Measurements from ENCODE around the gene MS4A4A. TPM values are rescaled to one million over a fixed set of nuclear protein-coding genes. Genes with fewer than 3 reads are reported as not detected.

Gene MS4A4A
- total RNA-seq, 2 donors from 2014 or later, result not detected

DNA sequence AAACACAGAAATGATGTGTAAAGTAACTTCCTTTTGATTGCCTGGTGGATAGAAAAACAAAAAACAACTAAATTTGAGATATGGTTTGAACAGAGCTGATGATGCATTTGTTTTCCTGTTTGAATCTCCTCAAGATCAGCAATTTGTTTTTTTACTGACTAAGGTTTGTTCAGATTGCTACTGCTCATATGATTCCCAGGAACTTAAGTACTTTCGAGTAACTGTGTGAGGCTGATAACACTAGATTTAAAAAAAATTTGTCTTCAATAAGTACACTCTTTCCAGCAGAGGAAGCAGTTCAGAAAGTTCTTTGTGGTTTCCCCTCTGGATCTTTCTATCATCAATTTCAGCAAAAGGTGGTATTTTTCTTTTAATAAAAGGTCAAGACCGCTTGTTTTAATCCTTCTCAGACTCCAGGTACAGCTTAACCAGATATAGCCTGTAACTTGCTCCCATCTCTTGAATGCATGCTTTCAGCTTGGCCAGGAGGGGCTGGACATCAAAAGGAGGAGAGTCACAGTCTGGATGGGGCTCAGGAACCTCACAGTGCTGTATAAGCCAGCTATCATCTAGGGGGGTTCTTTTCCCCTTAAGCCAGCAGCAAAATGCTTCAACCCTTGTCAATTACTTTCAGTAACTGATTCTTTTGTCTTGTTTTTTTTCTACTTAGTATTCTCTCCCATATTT is 34.3 kb downstream of the MS4A4A start:
- Mint-ChIP-seq H3K27ac (no peak overlapping the region), H3K4me1 (ENCODE audit: low read depth in 2 of 2) (no peaks in the 10 kb centered on the region), H3K4me3 (no peak overlapping the region), H3K9me3 (peaks cover 8% of the 10 kb centered on the region), H3K36me3 (peaks cover 4% of the 10 kb centered on the region), H3K27me3 (peaks cover 8 to 12% of the 10 kb centered on the region in 2 donors)
- no peak for ATAC-seq
- DNase-seq (ENCODE audit: low spot score), result no peak

DNA sequence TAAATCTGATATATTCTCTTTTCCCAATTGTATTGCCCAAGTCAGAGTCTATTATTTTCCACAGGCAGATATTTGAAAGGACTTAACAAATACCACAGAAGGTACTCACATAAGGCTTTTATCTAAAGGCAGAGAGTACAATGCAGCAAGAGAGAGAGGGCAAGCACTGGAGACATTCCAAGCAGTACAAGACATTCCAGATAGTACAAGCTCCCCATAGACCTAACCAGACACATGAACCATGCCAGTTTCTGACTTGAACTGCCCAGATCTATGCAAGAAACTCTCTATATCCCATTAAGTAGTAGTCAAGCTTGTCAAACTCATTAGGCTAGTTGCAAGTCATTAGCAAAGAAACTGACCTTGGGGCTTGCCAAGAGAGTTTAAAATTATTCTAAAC is 35.4 kb downstream of the MS4A4A start:
- no peak for DNase-seq (ENCODE audit: low spot score)
- H3K9me3 Mint-ChIP-seq, result peaks cover 9% of the 10 kb centered on the region
- no peak overlapping the region for H3K4me3 Mint-ChIP-seq
- H3K36me3 Mint-ChIP-seq, result peaks cover 13% of the 10 kb centered on the region
- H3K27ac Mint-ChIP-seq, result no peak overlapping the region
- no peaks in the 10 kb centered on the region for H3K4me1 Mint-ChIP-seq (ENCODE audit: low read depth in 2 of 2)
- peaks cover 3 to 20% of the 10 kb centered on the region in 2 donors for H3K27me3 Mint-ChIP-seq
- ATAC-seq, result no peak

- Mint-ChIP-seq H3K9me3 (peaks cover 9% of the 10 kb centered on the region), H3K36me3 (peaks cover 17% of the 10 kb centered on the region), H3K27ac (no peak overlapping the region), H3K27me3 (peaks cover 3 to 25% of the 10 kb centered on the region in 2 donors), H3K4me1 (ENCODE audit: low read depth in 2 of 2) (no peaks in the 10 kb centered on the region), H3K4me3 (no peak overlapping the region)
- ATAC-seq, result no peak
- DNase-seq (ENCODE audit: low spot score), result no peak
Observed at GRCh38 chr11:60316317-60316716, 35.9 kb downstream of the MS4A4A start.

DNA sequence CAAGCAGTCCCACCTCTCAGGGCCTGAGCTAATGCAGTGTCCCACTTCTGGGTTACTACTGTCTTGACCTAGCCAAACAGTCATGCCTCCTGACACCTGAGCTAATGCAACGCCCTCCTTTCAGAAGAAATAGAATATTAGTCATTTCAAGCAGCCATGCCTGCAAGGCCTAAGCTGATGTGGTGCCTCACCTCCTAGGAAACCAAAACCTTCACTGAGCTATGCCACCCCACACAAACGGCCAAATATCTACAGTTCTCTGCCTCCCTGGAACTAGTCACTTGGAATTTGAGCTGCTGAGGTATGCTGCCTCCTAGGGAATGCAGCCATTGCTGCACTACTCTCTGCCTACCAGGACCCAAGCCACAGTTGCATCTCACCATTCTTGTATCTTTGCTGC is 38.3 kb downstream of the MS4A4A start:
- ATAC-seq (peak in 1 of 2 donors; percentile 13), DNase-seq (ENCODE audit: low spot score) (no peak)
- Mint-ChIP-seq H3K27me3 (peaks cover 3 to 48% of the 10 kb centered on the region in 2 donors), H3K4me1 (ENCODE audit: low read depth in 2 of 2) (no peaks in the 10 kb centered on the region), H3K4me3 (no peak overlapping the region), H3K9me3 (peaks cover 9% of the 10 kb centered on the region), H3K36me3 (peaks cover 20% of the 10 kb centered on the region), H3K27ac (no peak overlapping the region)

DNA sequence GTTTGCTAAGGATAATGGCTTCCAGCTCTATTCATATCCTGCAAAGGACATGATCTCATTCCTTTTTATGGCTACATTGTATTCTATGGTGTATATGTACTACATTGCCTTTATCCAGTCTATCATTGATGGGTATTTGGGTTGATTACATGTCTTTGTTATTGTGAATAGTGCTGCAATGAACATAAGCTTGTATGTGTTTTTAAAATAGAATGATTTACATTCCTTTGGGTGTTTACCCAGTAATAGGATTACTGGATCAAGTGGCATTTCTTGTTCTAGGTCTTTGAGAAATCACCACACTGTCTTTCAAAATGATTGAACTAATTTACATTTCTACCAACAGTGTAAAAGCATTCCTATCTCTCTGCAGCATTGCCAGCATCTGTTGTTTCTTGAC is 40.6 kb downstream of the MS4A4A start:
- Mint-ChIP-seq H3K9me3 (peaks cover 9% of the 10 kb centered on the region), H3K4me1 (ENCODE audit: low read depth in 2 of 2) (no peaks in the 10 kb centered on the region), H3K4me3 (no peak overlapping the region), H3K36me3 (peaks cover 20% of the 10 kb centered on the region), H3K27me3 (peaks cover 5 to 61% of the 10 kb centered on the region in 2 donors), H3K27ac (no peak overlapping the region)
- DNase-seq (ENCODE audit: low spot score) (no peak), ATAC-seq (no peak)

- peaks cover 5 to 30% of the 10 kb centered on the region in 2 donors for H3K27me3 Mint-ChIP-seq
- DNase-seq (ENCODE audit: low spot score) (no peak), ATAC-seq (no peak)
- H3K36me3 Mint-ChIP-seq, result no peaks in the 10 kb centered on the region
- no peak within 1 kb of the TSS for H3K4me3 Mint-ChIP-seq
- no peaks in the 10 kb centered on the region for H3K4me1 Mint-ChIP-seq (ENCODE audit: low read depth in 2 of 2)
- no peak within 1 kb of the TSS for H3K27ac Mint-ChIP-seq
- H3K9me3 Mint-ChIP-seq, result no peaks in the 10 kb centered on the region
Observed at GRCh38 chr11:60326955-60327354, 46.5 kb downstream of the MS4A4A start, which contains the start of gene MS4A6E. Gene MS4A6E, plus strand, starts transcription at chr11:60327255. Its CDS starts 7,641 bp downstream, at chr11:60334896.

- Mint-ChIP-seq H3K36me3 (no peaks in the 10 kb centered on the region), H3K27me3 (peaks cover 7 to 29% of the 10 kb centered on the region in 2 donors), H3K4me3 (no peak overlapping the region), H3K27ac (no peak overlapping the region), H3K9me3 (no peaks in the 10 kb centered on the region), H3K4me1 (ENCODE audit: low read depth in 2 of 2) (no peaks in the 10 kb centered on the region)
- ATAC-seq, result no peak
- DNase-seq (ENCODE audit: low spot score), result no peak
Observed at GRCh38 chr11:60328460-60328859, 48.0 kb downstream of the MS4A4A start.

- H3K4me3 Mint-ChIP-seq, result no peak overlapping the region
- no peak for ATAC-seq
- no peak overlapping the region for H3K27ac Mint-ChIP-seq
- no peak for DNase-seq (ENCODE audit: low spot score)
- peaks cover 2 to 18% of the 10 kb centered on the region in 2 donors for H3K27me3 Mint-ChIP-seq
- no peaks in the 10 kb centered on the region for H3K9me3 Mint-ChIP-seq
- peaks cover 0 to 2% of the 10 kb centered on the region in 2 donors for H3K4me1 Mint-ChIP-seq (ENCODE audit: low read depth in 2 of 2)
- H3K36me3 Mint-ChIP-seq, result no peaks in the 10 kb centered on the region
Observed at GRCh38 chr11:60332846-60333245, 52.4 kb downstream of the MS4A4A start.

- Mint-ChIP-seq H3K27ac (no peak overlapping the region), H3K36me3 (no peaks in the 10 kb centered on the region), H3K4me3 (no peak overlapping the region), H3K4me1 (ENCODE audit: low read depth in 2 of 2) (peaks cover 0 to 7% of the 10 kb centered on the region in 2 donors), H3K9me3 (no peaks in the 10 kb centered on the region), H3K27me3 (peaks cover 7 to 25% of the 10 kb centered on the region in 2 donors)
- peak in 1 of 2 donors; percentile 69 for ATAC-seq
- no peak for DNase-seq (ENCODE audit: low spot score)
Observed at GRCh38 chr11:60334005-60334620, 53.6 kb downstream of the MS4A4A start.

- DNase-seq (ENCODE audit: low spot score), result no peak
- Mint-ChIP-seq H3K9me3 (no peaks in the 10 kb centered on the region), H3K27me3 (peaks cover 13 to 31% of the 10 kb centered on the region in 2 donors), H3K4me3 (no peak overlapping the region), H3K36me3 (no peaks in the 10 kb centered on the region), H3K4me1 (ENCODE audit: low read depth in 2 of 2) (peaks cover 0 to 7% of the 10 kb centered on the region in 2 donors), H3K27ac (no peak overlapping the region)
- no peak for ATAC-seq
Observed at GRCh38 chr11:60336767-60337391, 56.4 kb downstream of the MS4A4A start.

GRCh38 chr11:60338053-60338452 is 57.6 kb downstream of the MS4A4A start:
- Mint-ChIP-seq H3K4me3 (no peak overlapping the region), H3K27me3 (peaks cover 16 to 28% of the 10 kb centered on the region in 2 donors), H3K36me3 (no peaks in the 10 kb centered on the region), H3K27ac (no peak overlapping the region), H3K9me3 (no peaks in the 10 kb centered on the region), H3K4me1 (ENCODE audit: low read depth in 2 of 2) (peaks cover 0 to 7% of the 10 kb centered on the region in 2 donors)
- no peak for ATAC-seq
- DNase-seq (ENCODE audit: low spot score), result no peak

DNA sequence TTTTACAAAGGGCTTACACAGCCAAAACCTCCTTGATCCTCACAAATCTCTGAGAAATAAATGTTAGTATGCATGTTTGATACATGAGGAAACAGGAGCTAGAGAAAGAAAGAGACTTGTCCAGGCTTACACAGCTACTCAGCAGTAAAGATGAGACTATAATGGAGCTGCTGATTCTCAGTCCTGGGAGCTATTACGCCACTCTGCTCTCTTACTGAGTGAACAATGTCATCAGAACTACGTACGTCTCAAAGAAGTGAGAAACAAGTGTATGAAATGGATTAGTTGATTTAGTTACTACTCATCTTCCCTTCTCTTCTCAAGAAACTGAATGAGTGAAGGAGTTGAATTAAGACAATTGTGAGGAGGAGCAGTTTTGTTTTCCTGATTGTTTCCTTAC is 58.9 kb downstream of the MS4A4A start:
- Mint-ChIP-seq H3K4me1 (ENCODE audit: low read depth in 2 of 2) (peaks cover 0 to 7% of the 10 kb centered on the region in 2 donors), H3K27me3 (peaks cover 21 to 31% of the 10 kb centered on the region in 2 donors), H3K36me3 (no peaks in the 10 kb centered on the region), H3K9me3 (no peaks in the 10 kb centered on the region), H3K27ac (no peak overlapping the region), H3K4me3 (no peak overlapping the region)
- ATAC-seq (no peak), DNase-seq (ENCODE audit: low spot score) (no peak)

DNA sequence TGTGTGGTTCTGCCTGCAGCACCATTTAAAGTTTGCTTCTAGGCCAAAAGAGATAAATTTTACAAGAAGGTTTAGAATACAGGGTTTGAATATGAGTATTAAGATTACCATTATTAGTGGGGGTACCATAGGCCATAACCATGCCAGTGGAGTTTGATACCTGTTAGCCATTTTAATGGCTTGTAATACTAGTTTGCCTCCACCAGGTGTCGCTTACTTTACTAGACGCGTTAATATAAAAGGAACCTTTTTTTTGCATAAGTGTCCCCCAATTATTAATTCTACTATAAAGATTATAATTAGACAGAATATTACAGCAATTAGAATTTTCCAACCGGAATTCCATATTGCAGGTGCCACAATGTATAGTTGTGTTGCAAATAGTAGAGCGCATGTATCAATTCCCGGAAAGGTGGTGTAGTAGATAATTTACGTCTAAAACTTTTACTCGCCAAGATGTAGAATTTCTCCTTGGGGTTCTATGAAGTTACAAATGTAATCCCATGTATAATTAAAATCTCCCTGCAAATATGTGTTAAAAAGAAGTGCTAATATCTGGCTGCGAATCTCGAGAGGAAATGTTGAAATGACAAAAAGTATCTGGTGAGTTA is 62.7 kb downstream of the MS4A4A start:
- Mint-ChIP-seq H3K27ac (no peak overlapping the region), H3K4me3 (no peak overlapping the region), H3K36me3 (no peaks in the 10 kb centered on the region), H3K9me3 (no peaks in the 10 kb centered on the region), H3K27me3 (peaks cover 29 to 43% of the 10 kb centered on the region in 2 donors), H3K4me1 (ENCODE audit: low read depth in 2 of 2) (peaks cover 0 to 2% of the 10 kb centered on the region in 2 donors)
- DNase-seq (ENCODE audit: low spot score) (no peak), ATAC-seq (no peak)

- Mint-ChIP-seq H3K4me1 (ENCODE audit: low read depth in 2 of 2) (no peaks in the 10 kb centered on the region), H3K27me3 (peaks cover 27 to 42% of the 10 kb centered on the region in 2 donors), H3K4me3 (no peak overlapping the region), H3K27ac (no peak overlapping the region), H3K36me3 (no peaks in the 10 kb centered on the region), H3K9me3 (no peaks in the 10 kb centered on the region)
- DNase-seq (ENCODE audit: low spot score) (no peak), ATAC-seq (no peak)
Observed at GRCh38 chr11:60344146-60344545, 63.7 kb downstream of the MS4A4A start.
